Measurements from ENCODE around the gene ROBO4.

Gene ROBO4

GRCh38 chr11:124898711-124899110, 1.0 kb upstream of the ROBO4 start:
- Mint-ChIP-seq H3K9me3 (no peaks in the 10 kb centered on the region), H3K27me3 (peaks cover 16% of the 10 kb centered on the region), H3K27ac (no peak overlapping the region), H3K4me3 (no peak overlapping the region), H3K36me3 (ENCODE audit: low read depth) (no peaks in the 10 kb centered on the region), H3K4me1 (ENCODE audit: low read depth) (peaks cover 2% of the 10 kb centered on the region)
- DNase-seq: no peak

- no peak for DNase-seq
- no peak overlapping the region for H3K27ac Mint-ChIP-seq
- H3K4me1 Mint-ChIP-seq (ENCODE audit: low read depth): peaks cover 2% of the 10 kb centered on the region
- H3K9me3 Mint-ChIP-seq: no peaks in the 10 kb centered on the region
- H3K4me3 Mint-ChIP-seq: no peak overlapping the region
- no peaks in the 10 kb centered on the region for H3K36me3 Mint-ChIP-seq (ENCODE audit: low read depth)
- peaks cover 14% of the 10 kb centered on the region for H3K27me3 Mint-ChIP-seq
These were observed 607 bp upstream of the ROBO4 start for GRCh38 chr11:124898263-124898680.

DNA sequence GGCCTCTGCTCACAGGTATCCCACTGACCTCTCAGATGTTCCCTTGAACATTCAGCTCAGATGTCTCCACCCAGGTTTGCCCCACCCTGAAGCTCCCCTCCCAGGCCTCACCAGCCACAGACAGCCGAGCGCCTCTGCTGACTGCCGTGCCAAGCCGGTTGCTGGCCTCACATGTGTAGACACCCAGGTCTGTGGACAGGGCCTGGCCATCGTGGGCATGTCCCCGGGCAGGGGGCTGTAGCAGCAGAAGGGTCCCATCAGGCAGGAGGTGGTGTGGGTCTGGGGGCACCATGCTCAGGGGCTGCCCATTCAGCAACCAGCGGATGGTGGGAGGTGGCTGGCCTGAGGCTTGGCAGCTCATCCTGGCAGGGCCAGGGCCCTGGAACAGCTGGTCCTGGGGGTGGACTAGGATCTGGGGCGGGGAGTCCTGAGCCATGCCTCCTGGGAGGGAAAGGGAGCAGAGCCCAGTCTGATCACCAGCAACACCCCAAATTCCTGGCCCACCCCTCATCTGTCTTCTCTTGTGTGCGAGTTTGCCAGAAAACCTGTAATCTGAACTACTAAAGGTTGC, 759 bp downstream of the ROBO4 start:
- DNase-seq: no peak
- Mint-ChIP-seq H3K9me3 (no peaks in the 10 kb centered on the region), H3K27me3 (peaks cover 12% of the 10 kb centered on the region), H3K36me3 (ENCODE audit: low read depth) (no peaks in the 10 kb centered on the region), H3K4me3 (no peak overlapping the region), H3K4me1 (ENCODE audit: low read depth) (peaks cover 2% of the 10 kb centered on the region), H3K27ac (no peak overlapping the region)

DNA sequence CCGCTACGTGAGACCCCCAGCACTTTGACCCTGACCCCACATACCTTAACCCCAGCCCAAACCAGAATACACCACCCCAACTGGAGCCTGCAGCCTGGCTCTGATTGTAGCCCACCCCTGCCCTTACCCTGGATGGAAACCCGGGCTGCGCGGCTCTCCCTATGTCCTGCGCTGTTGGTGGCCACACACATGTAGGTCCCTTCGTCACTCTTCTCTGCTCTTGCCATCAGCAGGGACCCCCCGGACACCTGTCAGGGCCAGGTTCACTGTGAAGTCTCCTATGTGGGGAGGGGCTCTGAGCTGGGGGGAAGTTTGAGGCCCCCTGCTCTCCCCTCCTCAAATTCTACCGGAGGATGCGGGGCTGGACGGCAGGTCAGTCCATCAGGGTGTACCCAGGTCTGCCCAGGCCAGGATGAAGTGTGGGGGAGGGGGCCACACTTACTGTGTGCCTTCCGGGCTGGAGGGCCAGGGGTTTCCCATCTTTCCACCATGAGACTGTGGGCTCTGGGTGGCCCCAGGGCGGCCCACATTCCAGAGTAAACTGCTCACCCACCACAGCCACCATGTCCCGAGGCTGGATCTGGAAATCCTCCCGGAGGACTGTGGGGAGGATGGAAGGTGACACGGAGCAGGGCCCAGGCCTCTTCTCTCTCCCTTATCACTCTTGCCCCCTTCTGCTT, 1.5 kb downstream of the ROBO4 start:
- Mint-ChIP-seq H3K4me1 (ENCODE audit: low read depth) (peaks cover 2% of the 10 kb centered on the region), H3K9me3 (no peaks in the 10 kb centered on the region), H3K36me3 (ENCODE audit: low read depth) (no peaks in the 10 kb centered on the region), H3K27me3 (peaks cover 6% of the 10 kb centered on the region), H3K4me3 (no peak overlapping the region), H3K27ac (no peak overlapping the region)
- DNase-seq: no peak

GRCh38 chr11:124895471-124895971, 2.1 kb downstream of the ROBO4 start:
- no peak for DNase-seq
- H3K27ac Mint-ChIP-seq: no peak overlapping the region
- H3K4me1 Mint-ChIP-seq (ENCODE audit: low read depth): peaks cover 2% of the 10 kb centered on the region
- H3K27me3 Mint-ChIP-seq: peaks cover 5% of the 10 kb centered on the region
- H3K9me3 Mint-ChIP-seq: no peaks in the 10 kb centered on the region
- H3K4me3 Mint-ChIP-seq: no peak overlapping the region
- H3K36me3 Mint-ChIP-seq (ENCODE audit: low read depth): no peaks in the 10 kb centered on the region

GRCh38 chr11:124894606-124895430, 2.8 kb downstream of the ROBO4 start:
- no peak for DNase-seq
- Mint-ChIP-seq H3K9me3 (no peaks in the 10 kb centered on the region), H3K27me3 (peaks cover 3% of the 10 kb centered on the region), H3K4me1 (ENCODE audit: low read depth) (peaks cover 2% of the 10 kb centered on the region), H3K4me3 (no peak overlapping the region), H3K36me3 (ENCODE audit: low read depth) (no peaks in the 10 kb centered on the region), H3K27ac (no peak overlapping the region)

- no peak for DNase-seq
- Mint-ChIP-seq H3K4me1 (ENCODE audit: low read depth) (peaks cover 2% of the 10 kb centered on the region), H3K4me3 (no peak overlapping the region), H3K27ac (no peak overlapping the region), H3K27me3 (no peaks in the 10 kb centered on the region), H3K36me3 (ENCODE audit: low read depth) (no peaks in the 10 kb centered on the region), H3K9me3 (no peaks in the 10 kb centered on the region)
These were observed 3.8 kb downstream of the ROBO4 start for GRCh38 chr11:124893781-124894401.

GRCh38 chr11:124892750-124893454, 4.8 kb downstream of the ROBO4 start:
- H3K27me3 Mint-ChIP-seq: no peaks in the 10 kb centered on the region
- H3K9me3 Mint-ChIP-seq: no peaks in the 10 kb centered on the region
- no peak overlapping the region for H3K27ac Mint-ChIP-seq
- H3K36me3 Mint-ChIP-seq (ENCODE audit: low read depth): no peaks in the 10 kb centered on the region
- no peak overlapping the region for H3K4me3 Mint-ChIP-seq
- no peak for DNase-seq
- peaks cover 2% of the 10 kb centered on the region for H3K4me1 Mint-ChIP-seq (ENCODE audit: low read depth)

DNA sequence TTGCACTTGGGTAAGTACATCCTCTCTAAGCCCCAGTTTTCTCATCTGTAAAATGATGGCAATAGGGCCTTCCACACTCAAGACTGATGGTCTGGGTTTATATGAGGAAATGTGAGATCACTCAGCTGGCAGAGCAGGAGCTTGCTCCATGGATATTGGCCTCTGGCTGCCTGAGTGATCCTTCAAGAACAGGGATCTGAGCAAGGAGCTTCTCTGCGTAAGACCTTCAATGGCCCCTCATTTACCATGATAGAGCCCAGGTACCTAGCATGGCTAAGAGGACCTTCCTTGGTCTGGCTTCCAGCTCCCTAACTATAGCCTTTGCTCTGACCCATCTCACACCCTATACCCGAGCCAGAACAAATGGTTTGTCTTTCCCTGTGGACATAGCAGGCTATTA, 5.5 kb downstream of the ROBO4 start:
- Mint-ChIP-seq H3K4me1 (ENCODE audit: low read depth) (no peaks in the 10 kb centered on the region), H3K9me3 (no peaks in the 10 kb centered on the region), H3K27ac (no peak overlapping the region), H3K27me3 (no peaks in the 10 kb centered on the region), H3K4me3 (no peak overlapping the region), H3K36me3 (ENCODE audit: low read depth) (no peaks in the 10 kb centered on the region)
- DNase-seq: no peak

GRCh38 chr11:124891373-124891861, 6.2 kb downstream of the ROBO4 start:
- Mint-ChIP-seq H3K4me3 (no peak overlapping the region), H3K27ac (no peak overlapping the region), H3K4me1 (ENCODE audit: low read depth) (no peaks in the 10 kb centered on the region), H3K9me3 (no peaks in the 10 kb centered on the region), H3K36me3 (ENCODE audit: low read depth) (no peaks in the 10 kb centered on the region), H3K27me3 (peaks cover 2% of the 10 kb centered on the region)
- no peak for DNase-seq

- no peaks in the 10 kb centered on the region for H3K4me1 Mint-ChIP-seq (ENCODE audit: low read depth)
- H3K27ac Mint-ChIP-seq: no peak overlapping the region
- no peaks in the 10 kb centered on the region for H3K36me3 Mint-ChIP-seq (ENCODE audit: low read depth)
- peaks cover 5% of the 10 kb centered on the region for H3K27me3 Mint-ChIP-seq
- H3K9me3 Mint-ChIP-seq: no peaks in the 10 kb centered on the region
- DNase-seq: no peak
- no peak overlapping the region for H3K4me3 Mint-ChIP-seq
These were observed 6.8 kb downstream of the ROBO4 start for GRCh38 chr11:124890683-124891372.

GRCh38 chr11:124890151-124890550, 7.5 kb downstream of the ROBO4 start:
- no peak overlapping the region for H3K27ac Mint-ChIP-seq
- H3K27me3 Mint-ChIP-seq: peaks cover 10% of the 10 kb centered on the region
- H3K36me3 Mint-ChIP-seq (ENCODE audit: low read depth): no peaks in the 10 kb centered on the region
- no peaks in the 10 kb centered on the region for H3K9me3 Mint-ChIP-seq
- DNase-seq: no peak
- no peak overlapping the region for H3K4me3 Mint-ChIP-seq
- H3K4me1 Mint-ChIP-seq (ENCODE audit: low read depth): no peaks in the 10 kb centered on the region

DNA sequence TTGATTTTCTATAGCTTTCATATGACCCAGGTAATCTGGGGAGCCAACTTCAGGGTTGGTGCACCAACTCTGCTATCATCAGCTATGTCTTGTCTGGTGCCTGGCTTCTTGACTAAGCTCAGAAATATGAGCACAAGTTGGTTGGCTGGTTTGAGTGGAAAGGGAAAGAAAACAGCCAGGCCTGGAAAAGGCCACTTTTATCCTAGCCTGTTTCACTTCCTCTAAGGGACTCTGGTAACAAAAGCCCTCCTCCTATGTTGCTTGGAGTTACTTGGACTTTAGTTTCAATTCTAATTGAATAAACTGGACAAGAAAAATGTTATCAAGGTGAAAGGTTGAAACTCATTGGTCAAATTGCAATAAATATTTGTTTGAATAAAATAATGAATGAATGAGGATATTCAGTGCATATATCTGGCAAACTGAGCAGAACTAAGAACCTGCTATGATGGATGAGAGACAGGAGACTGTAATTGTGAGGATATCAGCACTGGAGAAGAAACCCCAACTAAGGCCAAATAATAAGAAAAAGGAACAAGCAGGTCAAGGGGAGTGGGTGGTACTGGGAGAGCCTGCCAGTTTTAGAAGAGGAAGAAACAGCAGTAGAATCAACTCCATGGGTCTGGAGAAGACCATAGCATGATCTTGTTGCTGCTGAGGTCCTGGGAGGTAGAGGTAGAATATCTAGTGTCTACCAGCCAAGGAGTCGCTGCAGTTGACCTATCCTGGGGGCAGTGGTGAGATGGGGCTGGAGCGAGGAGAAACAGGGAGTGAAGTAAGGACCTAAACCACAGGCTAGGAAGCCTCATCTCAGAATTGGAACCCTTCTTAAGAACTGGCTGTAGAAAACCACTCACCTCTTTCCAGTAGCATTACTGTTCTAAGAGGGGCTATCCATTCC, 8.2 kb downstream of the ROBO4 start:
- no peaks in the 10 kb centered on the region for H3K36me3 Mint-ChIP-seq (ENCODE audit: low read depth)
- no peak overlapping the region for H3K4me3 Mint-ChIP-seq
- peaks cover 12% of the 10 kb centered on the region for H3K27me3 Mint-ChIP-seq
- DNase-seq: no peak
- H3K4me1 Mint-ChIP-seq (ENCODE audit: low read depth): no peaks in the 10 kb centered on the region
- H3K9me3 Mint-ChIP-seq: no peaks in the 10 kb centered on the region
- H3K27ac Mint-ChIP-seq: no peak overlapping the region
